GM12878 (cell line): ENCODE data around the gene CRACDL. TPM values are rescaled to one million over a fixed set of nuclear protein-coding genes. Genes with fewer than 3 reads are reported as not detected.

Experiments
- ATAC-seq: fragments of 200-7000 bp; cut with Tn5 transposase; 3 replicates; pipeline ENCODE4 v1.9.1; 2020; ENCODE audit warnings: mild to moderate bottlenecking, moderate library complexity
- BruUV-seq: library from RNA; stranded (reverse); fragments of 400-500 nt; replicated peaks from 2 replicates; lab custom pipeline; 2021; lab: Mats Ljungman, UMichigan
- CTCF ChIA-PET: fragments of 300-600 bp; sonication (Branson Sonifier 250); formaldehyde crosslinking; extraction: SDS; loops from one replicate; lab custom pipeline; 2021; ENCODE audit warnings: inconsistent platforms; lab: Yijun Ruan, JAX
- POLR2A ChIA-PET: fragments of 350-600 bp; formaldehyde crosslinking; extraction: SDS; loops from one replicate; lab custom pipeline; 2021; ENCODE audit warnings: inconsistent platforms; lab: Charles Lee
- RAD21 ChIA-PET: fragments of 300-600 bp; sonication (Branson Sonifier 250); formaldehyde crosslinking; loops from one replicate; lab custom pipeline; 2023; ENCODE audit warnings: antibody characterized with exemption; ENCODE audit not compliant: unreplicated experiment; lab: Charles Lee
- SMC1A ChIA-PET: fragments of 300-600 bp; sonication (Branson Sonifier 250); formaldehyde crosslinking; loops from one replicate; lab custom pipeline; 2023; ENCODE audit not compliant: unreplicated experiment, uncharacterized antibody; lab: Charles Lee
- DNase-seq: peaks from one replicate; pipeline ENCODE4 v3.0.0-alpha.2; 2011; ENCODE audit warnings: low read depth, low spot score
- FAIRE-seq: peaks from 3 replicates; lab custom pipeline; 2011; peaks lifted over from hg19 to GRCh38; lab: Jason Lieb, UNC
- H2AFZ ChIP-seq: 2 replicates; pipeline ENCODE4 v1.6.0; 2011; ENCODE audit warnings: low read depth, low read length, control low read depth; ENCODE audit not compliant: control insufficient read depth
- H3K27ac ChIP-seq: 2 replicates; pipeline ENCODE4 v1.5.1; 2011; ENCODE audit warnings: control low read depth; ENCODE audit not compliant: control insufficient read depth, insufficient read depth
- H3K27me3 ChIP-seq, 2 experiments: replicated peaks in 1 of 2; 2 replicates each; pipeline versions ENCODE4 v1.6.0 to v1.6.1; 2011; ENCODE audit warnings: low read length in 1 of 2; ENCODE audit not compliant: control insufficient read depth in 2 of 2, insufficient read depth in 2 of 2
- H3K36me3 ChIP-seq, 2 experiments: 2 replicates each; pipeline ENCODE4 v1.5.1; 2011; ENCODE audit warnings: low read length in 1 of 2; ENCODE audit not compliant: control insufficient read depth in 2 of 2, insufficient read depth in 2 of 2
- H3K4me1 ChIP-seq: 2 replicates; pipeline ENCODE4 v1.6.1; 2011; ENCODE audit warnings: mild to moderate bottlenecking, low read length, moderate library complexity, mixed read lengths; ENCODE audit not compliant: control insufficient read depth, insufficient read depth
- H3K4me2 ChIP-seq: 2 replicates; pipeline ENCODE4 v1.6.0; 2011; ENCODE audit warnings: control low read depth; ENCODE audit not compliant: control insufficient read depth, insufficient read depth
- H3K4me3 ChIP-seq: fragments of 200-600 bp; sonication (generic); 2 replicates; pipeline ENCODE4 v1.5.1; 2016
- H3K79me2 ChIP-seq: 2 replicates; pipeline ENCODE4 v1.6.0; 2011; ENCODE audit warnings: low read length; ENCODE audit not compliant: control insufficient read depth, insufficient read depth
- H3K9ac ChIP-seq: 2 replicates; pipeline ENCODE4 v1.8.0; 2011; ENCODE audit warnings: low read length, control low read depth, mixed read lengths; ENCODE audit not compliant: control insufficient read depth, insufficient read depth
- H3K9me3 ChIP-seq: replicated peaks from 3 replicates; pipeline ENCODE4 v1.5.1; 2011; ENCODE audit warnings: mild to moderate bottlenecking, low read length; ENCODE audit not compliant: control insufficient read depth, insufficient read depth
- H4K20me1 ChIP-seq: 2 replicates; pipeline ENCODE4 v1.6.0; 2011; ENCODE audit not compliant: control insufficient read depth, insufficient read depth
- HDGF ChIP-seq: fragments of 450-650 bp; IDR thresholded peaks from 2 replicates; pipeline ENCODE4 v1.6.1; 2016; ENCODE audit warnings: antibody characterized with exemption
- MXI1 ChIP-seq: fragments of 150-350 bp; IDR thresholded peaks from 2 replicates; pipeline ENCODE4 v1.6.1; 2011; ENCODE audit warnings: low read depth, mild to moderate bottlenecking, inconsistent platforms, low read length, improper control_type of control experiment
- POLR2A ChIP-seq: IDR thresholded peaks from 2 replicates; pipeline ENCODE4 v1.6.1; 2011; ENCODE audit warnings: low read depth, mild to moderate bottlenecking, low read length
- SMAD1 ChIP-seq: fragments of 450-650 bp; IDR thresholded peaks from 2 replicates; pipeline ENCODE4 v1.6.1; 2018; ENCODE audit warnings: mild to moderate bottlenecking, low read depth; ENCODE audit not compliant: partially characterized antibody
- ZSCAN29 ChIP-seq: fragments of 450-650 bp; IDR thresholded peaks from 2 replicates; pipeline ENCODE4 v1.6.1; 2017; ENCODE audit warnings: mild to moderate bottlenecking, moderate library complexity
- whole genome bisulfite sequencing: methylation state at CpG from one replicate; pipeline ENCODE4 v1.1.6; 2016; ENCODE audit warnings: low lambda C conversion rate; ENCODE audit not compliant: insufficient replicate concordance, insufficient coverage; ENCODE audit errors: missing lambda C conversion rate; 5-methylcytosine and 5-hydroxymethylcytosine counted together
- in situ Hi-C: fragments of 300-500 bp; cut with MboI; formaldehyde crosslinking; loops from 9 replicates; pipeline ENCODE4 v1.14.3; 2018; ENCODE audit warnings: mixed read lengths
- intact Hi-C: fragments of 100-400 bp; cut with micrococcal nuclease; formaldehyde crosslinking; loops from one replicate; pipeline ENCODE4 v1.14.2; 2022; ENCODE audit not compliant: unreplicated experiment
- polyA plus RNA-seq, 11 experiments: library from polyadenylated mRNA; depleted of rRNA in 4 of 11; unstranded in 6 of 11; stranded (reverse) in 5 of 11; fragments of >200 nt; fragmentation: Nextera tagmentation in 4 of 11; fragmentation: Illumina TruSeq in 1 of 11; extraction: Ambion mirVana in 4 of 11; extraction: Trizol in 1 of 11; gene quantifications; 1 replicate in 1 of 11; 2 replicates in 10 of 11; pipeline versions ENCODE4 v1.2.1 to v1.2.3, GENCODE V29; 2011 to 2016; ENCODE audit warnings: inconsistent platforms in 2 of 11, missing spikeins in 2 of 11, low read depth in 1 of 11
- total RNA-seq, 4 experiments: library from RNA; depleted of rRNA in 3 of 4; stranded (reverse); fragments of >200 nt in 3 of 4; fragmentation: Illumina TruSeq in 1 of 4; extraction: Trizol in 1 of 4; gene quantifications; 2 replicates each; pipeline versions ENCODE4 v1.2.1 to v1.2.3, GENCODE V29; 2013 to 2021
- TF ChIP-seq, protein P1 (sequence below): fragments of 450-650 bp; IDR thresholded peaks from 2 replicates; pipeline ENCODE4 v1.6.1; 2017; ENCODE audit warnings: borderline replicate concordance
- TF ChIP-seq, protein P2 (sequence below): IDR thresholded peaks from 2 replicates; pipeline ENCODE4 v1.6.1; 2012; ENCODE audit warnings: low read depth, low read length, improper control_type of control experiment
- TF ChIP-seq, protein P3 (sequence below): fragments of 450-650 bp; IDR thresholded peaks from 2 replicates; pipeline ENCODE4 v1.6.1; 2016; ENCODE audit warnings: mild to moderate bottlenecking

CRACDL gene
- total and polyA plus RNA-seq, 10 of the 15 experiments (the other 5 are each of a cell fraction or from before 2014, with no cell fraction given): 0.03 to 0.72 (median 0.14) TPM

DNA sequence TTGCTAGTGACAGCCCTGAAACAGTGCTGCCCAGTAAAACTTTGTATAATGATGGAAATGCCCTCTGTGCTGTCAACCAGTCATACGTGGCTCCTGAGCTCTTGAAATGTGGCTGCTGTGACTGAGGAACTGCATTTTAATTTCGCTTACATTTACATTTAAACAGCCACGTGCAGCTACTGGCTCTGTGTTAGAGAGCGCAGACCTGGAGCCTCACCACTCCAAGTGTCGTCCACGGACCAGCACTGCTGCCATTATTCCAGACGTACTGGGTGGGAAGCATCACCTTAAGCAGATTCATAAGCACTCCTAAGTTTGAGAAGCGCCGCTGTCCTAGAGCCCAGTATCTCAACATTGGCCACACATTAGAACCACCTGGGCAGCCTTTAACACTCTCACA, 128.1 kb downstream of the CRACDL start (continued):
- TF ChIP-seq, protein P1, sequence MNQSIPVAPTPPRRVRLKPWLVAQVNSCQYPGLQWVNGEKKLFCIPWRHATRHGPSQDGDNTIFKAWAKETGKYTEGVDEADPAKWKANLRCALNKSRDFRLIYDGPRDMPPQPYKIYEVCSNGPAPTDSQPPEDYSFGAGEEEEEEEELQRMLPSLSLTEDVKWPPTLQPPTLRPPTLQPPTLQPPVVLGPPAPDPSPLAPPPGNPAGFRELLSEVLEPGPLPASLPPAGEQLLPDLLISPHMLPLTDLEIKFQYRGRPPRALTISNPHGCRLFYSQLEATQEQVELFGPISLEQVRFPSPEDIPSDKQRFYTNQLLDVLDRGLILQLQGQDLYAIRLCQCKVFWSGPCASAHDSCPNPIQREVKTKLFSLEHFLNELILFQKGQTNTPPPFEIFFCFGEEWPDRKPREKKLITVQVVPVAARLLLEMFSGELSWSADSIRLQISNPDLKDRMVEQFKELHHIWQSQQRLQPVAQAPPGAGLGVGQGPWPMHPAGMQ: no peak

DNA sequence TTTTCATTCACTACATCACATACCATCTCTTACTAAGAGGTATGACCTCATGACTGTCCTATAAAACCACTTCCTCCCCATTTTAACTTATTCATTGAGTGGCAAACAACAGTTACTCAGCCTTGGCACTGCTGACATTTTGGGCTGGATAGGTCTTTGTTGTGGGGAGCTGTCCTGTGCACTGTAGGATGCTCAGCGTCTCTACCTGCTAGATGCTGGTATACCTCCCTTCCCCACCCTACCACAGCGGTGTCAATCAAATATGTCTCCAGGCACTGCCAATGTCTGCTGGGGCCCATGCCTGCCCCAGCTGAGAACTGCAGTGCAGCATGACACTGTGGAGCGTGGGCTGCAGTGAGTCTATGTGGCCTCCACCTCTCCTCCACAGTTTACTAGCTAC, 128.8 kb downstream of the CRACDL start:
- no peak for FAIRE-seq
- ChIA-PET CTCF (no interaction called here), POLR2A (interaction anchor here (1.1 kb wide), 1 partner anchor 10 kb away, joined by 3 read pairs; no protein-coding TSS in a partner anchor), SMC1A (interaction anchor here (2.3 kb wide), 1 partner anchor 11 kb away, joined by 9 read pairs; no protein-coding TSS in a partner anchor), RAD21 (interaction anchor here (1.5 kb wide), 1 partner anchor 158 kb away, joined by 3 read pairs; no protein-coding TSS in a partner anchor)
- Histone ChIP-seq H4K20me1 (no peaks in the 10 kb centered on the region), H3K27me3 (no peaks in the 10 kb centered on the region), H3K4me3 (no peak overlapping the region), H3K4me1 (no peaks in the 10 kb centered on the region), H3K79me2 (no peaks in the 10 kb centered on the region), H3K9me3 (no peaks in the 10 kb centered on the region), H3K36me3 (no peaks in the 10 kb centered on the region), H3K4me2 (no peak overlapping the region), H3K9ac (no peak overlapping the region), H2AFZ (no peak overlapping the region), H3K27ac (no peak overlapping the region)
- in situ Hi-C loops (no loop called here), intact Hi-C loops (no loop called here)
- DNase-seq: no peak
- 50% methylated on average over 3 of the region's 3 CpGs for WGBS
- TF ChIP-seq MXI1: no peak
- no TSS peak for BruUV-seq
- no peak for ATAC-seq

DNA sequence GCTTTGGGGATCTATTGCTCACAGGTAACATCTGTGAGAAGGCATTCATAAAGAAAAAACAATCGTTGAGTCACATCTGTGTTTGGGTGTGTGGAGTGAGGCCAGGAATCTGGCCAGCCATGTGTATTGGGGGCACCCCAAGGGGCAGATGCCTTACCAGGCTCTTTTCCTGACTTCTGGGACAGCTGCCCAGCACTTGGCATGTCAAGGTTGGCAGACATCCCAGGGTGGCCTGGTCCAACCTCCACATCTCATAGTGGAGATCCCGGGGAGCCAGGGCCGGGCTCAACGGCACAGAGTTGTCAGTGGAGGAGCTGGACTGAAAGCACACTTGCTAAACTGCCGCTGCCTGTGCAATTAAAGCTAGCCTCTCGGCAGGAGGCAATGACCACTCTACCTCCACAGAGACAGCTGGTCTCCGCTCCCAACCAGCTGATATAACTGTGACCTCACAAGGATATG, 129.8 kb downstream of the CRACDL start:
- ChIA-PET SMC1A (interaction anchor here (0.5 to 2.3 kb wide), 2 partner anchors 12 to 26 kb away, joined by 3 to 9 read pairs; no protein-coding TSS in a partner anchor), POLR2A (interaction anchor here (1.1 kb wide), 1 partner anchor 9 kb away, joined by 3 read pairs; no protein-coding TSS in a partner anchor), RAD21 (no interaction called here), CTCF (interaction anchor here (0.5 kb wide), 1 partner anchor 29 kb away, joined by 3 read pairs; no protein-coding TSS in a partner anchor)
- no peak overlapping the region for H3K9ac ChIP-seq
- no peaks in the 10 kb centered on the region for H4K20me1 ChIP-seq
- in situ Hi-C loops: no loop called here
- no peak overlapping the region for H3K4me3 ChIP-seq
- no peaks in the 10 kb centered on the region for H3K36me3 ChIP-seq
- no peak overlapping the region for H3K4me2 ChIP-seq
- H2AFZ ChIP-seq: no peak overlapping the region
- no peaks in the 10 kb centered on the region for H3K79me2 ChIP-seq
- intact Hi-C loops: no loop called here
- DNase-seq: no peak
- H3K4me1 ChIP-seq: no peaks in the 10 kb centered on the region
- BruUV-seq: no TSS peak
- no peaks in the 10 kb centered on the region for H3K9me3 ChIP-seq
- WGBS: 60% methylated on average over 7 of the region's 7 CpGs
- no peak for FAIRE-seq
- ATAC-seq: no peak
- H3K27ac ChIP-seq: no peak overlapping the region
- no peaks in the 10 kb centered on the region; a peak in 1 of 4 replicates for H3K27me3 ChIP-seq
- TF ChIP-seq HDGF: no peak
- no peak for TF ChIP-seq SMAD1
- no peak for TF ChIP-seq POLR2A
- TF ChIP-seq, protein P2, sequence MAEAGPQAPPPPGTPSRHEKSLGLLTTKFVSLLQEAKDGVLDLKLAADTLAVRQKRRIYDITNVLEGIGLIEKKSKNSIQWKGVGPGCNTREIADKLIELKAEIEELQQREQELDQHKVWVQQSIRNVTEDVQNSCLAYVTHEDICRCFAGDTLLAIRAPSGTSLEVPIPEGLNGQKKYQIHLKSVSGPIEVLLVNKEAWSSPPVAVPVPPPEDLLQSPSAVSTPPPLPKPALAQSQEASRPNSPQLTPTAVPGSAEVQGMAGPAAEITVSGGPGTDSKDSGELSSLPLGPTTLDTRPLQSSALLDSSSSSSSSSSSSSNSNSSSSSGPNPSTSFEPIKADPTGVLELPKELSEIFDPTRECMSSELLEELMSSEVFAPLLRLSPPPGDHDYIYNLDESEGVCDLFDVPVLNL: no peak
- TF ChIP-seq, protein P3, sequence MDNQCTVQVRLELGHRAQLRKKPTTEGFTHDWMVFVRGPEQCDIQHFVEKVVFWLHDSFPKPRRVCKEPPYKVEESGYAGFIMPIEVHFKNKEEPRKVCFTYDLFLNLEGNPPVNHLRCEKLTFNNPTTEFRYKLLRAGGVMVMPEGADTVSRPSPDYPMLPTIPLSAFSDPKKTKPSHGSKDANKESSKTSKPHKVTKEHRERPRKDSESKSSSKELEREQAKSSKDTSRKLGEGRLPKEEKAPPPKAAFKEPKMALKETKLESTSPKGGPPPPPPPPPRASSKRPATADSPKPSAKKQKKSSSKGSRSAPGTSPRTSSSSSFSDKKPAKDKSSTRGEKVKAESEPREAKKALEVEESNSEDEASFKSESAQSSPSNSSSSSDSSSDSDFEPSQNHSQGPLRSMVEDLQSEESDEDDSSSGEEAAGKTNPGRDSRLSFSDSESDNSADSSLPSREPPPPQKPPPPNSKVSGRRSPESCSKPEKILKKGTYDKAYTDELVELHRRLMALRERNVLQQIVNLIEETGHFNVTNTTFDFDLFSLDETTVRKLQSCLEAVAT: no peak
- no peak for TF ChIP-seq ZSCAN29
